H1 (cell line): ENCODE measurements around the gene ANP32A. TPM values are rescaled to one million over a fixed set of nuclear protein-coding genes. Genes with fewer than 3 reads are reported as not detected.

ENCODE experiments used
- CTCF ChIA-PET: fragments of 300-600 bp; sonication (Branson Sonifier 250); formaldehyde crosslinking; loops from one replicate; lab custom pipeline; 2021; ENCODE audit not compliant: partially characterized antibody; lab: Charles Lee
- POLR2A ChIA-PET: fragments of 300-600 bp; sonication (Branson Sonifier 250); formaldehyde crosslinking; loops from one replicate; lab custom pipeline; 2021; ENCODE audit warnings: inconsistent platforms; ENCODE audit not compliant: partially characterized antibody; lab: Charles Lee
- DNase-seq, 2 experiments: peaks; one replicate each; pipeline versions ENCODE4 v3.0.0 to v3.0.0-alpha.2; 2010 to 2022; ENCODE audit warnings: low spot score in 2 of 2, low read depth in 1 of 2, mixed read lengths in 1 of 2
- FAIRE-seq: peaks from 2 replicates; lab custom pipeline; 2011; peaks lifted over from hg19 to GRCh38; lab: Jason Lieb, UNC
- H2AFZ ChIP-seq: 2 replicates; pipeline ENCODE4 v1.8.1; 2012; ENCODE audit warnings: low read length, inconsistent platforms
- H2AK5ac ChIP-seq: 2 replicates; pipeline ENCODE4 v1.6.1; 2013; ENCODE audit warnings: low read depth, low read length
- H2BK120ac ChIP-seq: replicated peaks from 2 replicates; pipeline ENCODE3; 2013; ENCODE audit warnings: low read depth, low read length, inconsistent platforms
- H2BK12ac ChIP-seq: 2 replicates; pipeline ENCODE4 v1.6.1; 2013; ENCODE audit warnings: low read depth, low read length
- H2BK15ac ChIP-seq: 2 replicates; pipeline ENCODE4 v1.6.1; 2013; ENCODE audit warnings: low read length
- H2BK20ac ChIP-seq: 2 replicates; pipeline ENCODE4 v1.6.1; 2013; ENCODE audit warnings: low read length
- H2BK5ac ChIP-seq: 2 replicates; pipeline ENCODE4 v1.6.1; 2013; ENCODE audit warnings: low read depth, low read length
- H3K14ac ChIP-seq: 2 replicates; pipeline ENCODE4 v1.6.1; 2013; ENCODE audit warnings: inconsistent platforms; ENCODE audit not compliant: insufficient read length
- H3K18ac ChIP-seq: 2 replicates; pipeline ENCODE4 v1.6.1; 2013; ENCODE audit warnings: low read length; ENCODE audit errors: extremely low read depth
- H3K23ac ChIP-seq: 2 replicates; pipeline ENCODE4 v1.6.1; 2013; ENCODE audit warnings: inconsistent platforms; ENCODE audit not compliant: insufficient read length
- H3K23me2 ChIP-seq: 2 replicates; pipeline ENCODE4 v1.6.1; 2013; ENCODE audit warnings: low read depth, low read length
- H3K27ac ChIP-seq: 2 replicates; pipeline ENCODE4 v1.6.1; 2011; ENCODE audit warnings: low read depth, low read length, inconsistent platforms
- H3K27me3 ChIP-seq, 4 experiments: replicated peaks in 1 of 4; 1 replicate in 1 of 4; 2 replicates in 3 of 4; pipeline versions ENCODE4 v1.6.1 to v1.8.1; 2011 to 2013; ENCODE audit warnings: low read length in 3 of 4, mild to moderate bottlenecking in 3 of 4, inconsistent platforms in 2 of 4, mixed read lengths in 2 of 4, moderate library complexity in 1 of 4; ENCODE audit not compliant: control insufficient read depth in 3 of 4, insufficient read depth in 3 of 4; ENCODE audit errors: extremely low read depth in 1 of 4
- H3K36me3 ChIP-seq, 4 experiments: 2 replicates each; pipeline versions ENCODE4 v1.6.1 to v1.8.1; 2011 to 2013; ENCODE audit warnings: mild to moderate bottlenecking in 4 of 4, low read length in 3 of 4, moderate library complexity in 2 of 4, control low read depth in 1 of 4, inconsistent platforms in 1 of 4; ENCODE audit not compliant: insufficient read depth in 4 of 4, control insufficient read depth in 2 of 4
- H3K4ac ChIP-seq: replicated peaks from 2 replicates; pipeline ENCODE3; 2013; ENCODE audit warnings: low read length, low read depth, mixed read lengths, inconsistent platforms; ENCODE audit not compliant: insufficient read length
- H3K4me1 ChIP-seq, 4 experiments: replicated peaks in 1 of 4; 1 replicate in 1 of 4; 2 replicates in 3 of 4; pipeline versions ENCODE4 v1.6.1 to v1.8.1; 2011 to 2013; ENCODE audit warnings: low read length in 3 of 4, inconsistent platforms in 2 of 4, mixed read lengths in 1 of 4; ENCODE audit not compliant: insufficient read depth in 4 of 4, control insufficient read depth in 3 of 4
- H3K4me2 ChIP-seq, 2 experiments: 2 replicates each; pipeline versions ENCODE4 v1.6.1 to v1.8.1; 2011 to 2013; ENCODE audit warnings: low read depth in 2 of 2, low read length in 2 of 2, control low read depth in 1 of 2, inconsistent platforms in 1 of 2, mild to moderate bottlenecking in 1 of 2; ENCODE audit not compliant: insufficient read depth in 1 of 2
- H3K4me3 ChIP-seq, 4 experiments: fragments of 200-600, 300-600 bp in 1 of 4; sonication (generic), shearing (Covaris generic), sonication (Bioruptor Twin) in 1 of 4; 2 replicates each; pipeline versions ENCODE4 v1.5.1 to v1.8.1; 2011 to 2016; ENCODE audit warnings: low read length in 4 of 4, low read depth in 3 of 4, control low read depth in 2 of 4, inconsistent platforms in 2 of 4, mild to moderate bottlenecking in 2 of 4, mixed read lengths in 1 of 4, moderate library complexity in 1 of 4; ENCODE audit not compliant: insufficient read depth in 2 of 4; ENCODE audit errors: extremely low read depth in 1 of 4
- H3K56ac ChIP-seq: replicated peaks from 2 replicates; pipeline ENCODE3; 2013; ENCODE audit warnings: low read depth, mild to moderate bottlenecking, mixed read lengths, low read length, inconsistent platforms; ENCODE audit not compliant: insufficient read length
- H3K79me1 ChIP-seq: 2 replicates; pipeline ENCODE4 v1.6.1; 2013; ENCODE audit warnings: low read depth, low read length, control low read depth
- H3K79me2 ChIP-seq, 2 experiments: 2 replicates each; pipeline versions ENCODE4 v1.6.1 to v1.8.1; 2012 to 2013; ENCODE audit warnings: low read length in 2 of 2, mild to moderate bottlenecking in 2 of 2, inconsistent platforms in 1 of 2; ENCODE audit not compliant: insufficient read depth in 2 of 2, control insufficient read depth in 1 of 2
- H3K9ac ChIP-seq, 4 experiments: replicated peaks in 1 of 4; 1 replicate in 1 of 4; 2 replicates in 3 of 4; pipeline versions ENCODE4 v1.6.1 to v1.8.1; 2011 to 2013; ENCODE audit warnings: low read depth in 3 of 4, low read length in 3 of 4, control low read depth in 2 of 4, mild to moderate bottlenecking in 2 of 4, moderate library complexity in 2 of 4, inconsistent platforms in 1 of 4; ENCODE audit errors: extremely low read depth in 1 of 4
- H3K9me3 ChIP-seq, 2 experiments: 2 replicates each; pipeline versions ENCODE4 v1.6.1 to v1.8.1; 2012 to 2013; ENCODE audit warnings: mild to moderate bottlenecking in 2 of 2, moderate library complexity in 2 of 2, control low read depth in 1 of 2, inconsistent platforms in 1 of 2, low read depth in 1 of 2, low read length in 1 of 2, mixed read lengths in 1 of 2; ENCODE audit not compliant: insufficient read depth in 2 of 2
- H4K20me1 ChIP-seq, 2 experiments: replicated peaks in 1 of 2; 2 replicates each; pipeline versions ENCODE3 to v1.8.1; 2011 to 2013; ENCODE audit warnings: inconsistent platforms in 2 of 2, low read length in 2 of 2, mild to moderate bottlenecking in 1 of 2; ENCODE audit not compliant: insufficient read depth in 2 of 2, control insufficient read depth in 1 of 2
- H4K5ac ChIP-seq: 2 replicates; pipeline ENCODE4 v1.6.1; 2013; ENCODE audit warnings: low read length, low read depth, mixed read lengths, inconsistent platforms; ENCODE audit not compliant: insufficient read length
- H4K8ac ChIP-seq: 2 replicates; pipeline ENCODE4 v1.8.0; 2013; ENCODE audit warnings: mild to moderate bottlenecking, moderate library complexity, low read length, inconsistent platforms; ENCODE audit not compliant: insufficient read depth; ENCODE audit errors: extremely low read depth
- H4K91ac ChIP-seq: replicated peaks from 2 replicates; pipeline ENCODE3; 2013; ENCODE audit warnings: low read length, mixed read lengths, inconsistent platforms; ENCODE audit not compliant: insufficient read length
- ASH2L ChIP-seq: fragments of 200-600, 300-600 bp; sonication (generic); IDR thresholded peaks from one replicate; pipeline ENCODE4 v1.7.1; 2017; ENCODE audit warnings: low read length
- ATF3 ChIP-seq: IDR thresholded peaks from 2 replicates; pipeline ENCODE4 v1.6.1; 2011; ENCODE audit warnings: low read depth, mild to moderate bottlenecking, low read length; ENCODE audit not compliant: insufficient read depth
- CEBPB ChIP-seq: IDR thresholded peaks from 2 replicates; pipeline ENCODE4 v1.6.1; 2012; ENCODE audit warnings: low read depth, low read length
- CHD1 ChIP-seq: IDR thresholded peaks from 2 replicates; pipeline ENCODE4 v1.6.1; 2012; ENCODE audit warnings: low read depth, low read length, improper control_type of control experiment
- EGR1 ChIP-seq: IDR thresholded peaks from 2 replicates; pipeline ENCODE4 v1.6.1; 2011; ENCODE audit warnings: low read depth, low read length, borderline replicate concordance
- KDM4A ChIP-seq: IDR thresholded peaks from one replicate; pipeline ENCODE4 v1.7.1; 2012; ENCODE audit warnings: low read depth, mild to moderate bottlenecking, moderate library complexity, low read length, inconsistent platforms; ENCODE audit not compliant: severe bottlenecking
- POLR2A ChIP-seq, 2 experiments: IDR thresholded peaks; 1 replicate in 1 of 2; 2 replicates in 1 of 2; pipeline ENCODE4 v1.6.1; 2011; ENCODE audit warnings: low read depth in 2 of 2, low read length in 2 of 2, mild to moderate bottlenecking in 2 of 2; ENCODE audit errors: control extremely low read depth in 1 of 2
- SIN3A ChIP-seq, 2 experiments: IDR thresholded peaks in 1 of 2; conservative IDR thresholded peaks in 1 of 2; 2 replicates each; pipeline ENCODE4 v1.6.1; 2011 to 2012; ENCODE audit warnings: low read length in 2 of 2, improper control_type of control experiment in 1 of 2, low read depth in 1 of 2, mild to moderate bottlenecking in 1 of 2
- SUZ12 ChIP-seq: fragments of 200-600 bp; sonication (generic); IDR thresholded peaks from 2 replicates; pipeline ENCODE4 v1.6.1; 2012; ENCODE audit warnings: mild to moderate bottlenecking, inconsistent platforms, low read length, moderate library complexity, mixed read lengths
- TAF7 ChIP-seq: optimal IDR thresholded peaks from 2 replicates; pipeline ENCODE3; 2011; ENCODE audit warnings: low read depth, mild to moderate bottlenecking, inconsistent platforms, low read length, moderate library complexity, borderline replicate concordance
- TBP ChIP-seq: IDR thresholded peaks from 2 replicates; pipeline ENCODE4 v1.6.1; 2011; ENCODE audit warnings: low read depth, low read length, improper control_type of control experiment
- WGBS, 2 experiments: shearing (Covaris generic) in 1 of 2; methylation state at CpG; one replicate each; pipeline versions ENCODE4 v1.1.6 to v1.1.7; 2013 to 2015; ENCODE audit warnings: low lambda C conversion rate in 2 of 2, mixed read lengths in 2 of 2, inconsistent platforms in 1 of 2, low coverage in 1 of 2, missing lambda C conversion rate in 1 of 2; ENCODE audit not compliant: insufficient replicate concordance in 2 of 2, insufficient coverage in 1 of 2, insufficient read length in 1 of 2; ENCODE audit errors: extremely low coverage in 1 of 2, missing lambda C conversion rate in 1 of 2; 5-methylcytosine and 5-hydroxymethylcytosine counted together
- polyA plus RNA-seq, 7 experiments: library from polyadenylated mRNA; depleted of rRNA in 3 of 7; stranded (reverse) in 5 of 7; unstranded in 2 of 7; fragments of >200 nt in 5 of 7; fragments of 200-250 nt in 2 of 7; gene quantifications; 1 replicate in 5 of 7; 2 replicates in 1 of 7; 4 replicates in 1 of 7; pipeline versions ENCODE4 v1.2.1 to v1.2.3, GENCODE V29; 2011 to 2013; ENCODE audit warnings: missing spikeins in 2 of 7, mixed read lengths in 2 of 7
- total RNA-seq: library from RNA; stranded (reverse); fragmentation: NEBNext Ultra II Directional; extraction: Animal tissue kit (Norgen Biotek cat#: 25700); gene quantifications from 2 replicates; pipeline ENCODE4 v1.2.1, GENCODE V29; 2021

ANP32A gene
- total and polyA plus RNA-seq, 2 of the 8 experiments (the other 6 are each of a cell fraction or from before 2014, with no cell fraction given) = 70.8 to 295 TPM

- Histone ChIP-seq H3K27me3 (peaks cover 7 to 26% (median 18%) of the 10 kb centered on the region in 4 experiments), H4K8ac (peak overlapping the region; percentile 66), H3K27ac (peak overlapping the region; percentile 94), H2BK5ac (peak overlapping the region; percentile 86), H4K20me1 (peaks cover 31 to 36% of the 10 kb centered on the region in 2 experiments), H2BK15ac (0 out of 2 replicates have a peak overlapping the region, but pooled peaks have one; percentile 72), H3K79me2 (peaks cover 26 to 64% of the 10 kb centered on the region in 2 experiments), H3K9ac (peak overlapping the region; percentile 73 to 95 (median 90)), H2AFZ (no peak overlapping the region), H2AK5ac (peak overlapping the region; percentile 76; the same call in 1 of the 2 replicates), H2BK120ac (no peak overlapping the region), H3K23ac (no peak overlapping the region), H4K91ac (peak overlapping the region; percentile 98), H3K4me1 (peaks cover 10 to 18% (median 14%) of the 10 kb centered on the region in 4 experiments; a peak in 6 of 7 replicates), H3K4me3 (peak overlapping the region; percentile 72 to 94 (median 92)), H3K36me3 (no peaks in the 10 kb centered on the region), H2BK20ac (no peak overlapping the region), H3K79me1 (peaks cover 5% of the 10 kb centered on the region), H3K23me2 (peaks cover 14% of the 10 kb centered on the region), H4K5ac (peak overlapping the region; percentile 96), H3K9me3 (no peaks in the 10 kb centered on the region), H3K56ac (peak overlapping the region; percentile 94), H3K4ac (peak overlapping the region; percentile 5), H2BK12ac (peak overlapping the region; percentile 71; the same call in 1 of the 2 replicates), H3K14ac (no peak overlapping the region), H3K4me2 (peak overlapping the region; percentile 91 to 95), H3K18ac (peak overlapping the region; percentile 96)
- DNase-seq (no peak), FAIRE-seq (no peak)
- ChIA-PET CTCF (interaction anchor here (0.7 to 1.2 kb wide), 3 partner anchors 25 to 57 kb away, joined by 3 to 5 read pairs (median 3); no protein-coding TSS in a partner anchor), POLR2A (interaction anchor here (0.6 to 6.7 kb wide), 15 partner anchors 9 to 169 kb away, joined by 3 to 54 read pairs (median 4); no protein-coding TSS in a partner anchor)
- WGBS, 2 experiments = 2% methylated on average over 31 of the region's 48 CpGs; no CpG with 5 or more reads in 1 of the 2 experiments
- TF ChIP-seq KDM4A = peak; percentile 17
- peak; percentile 82 for TF ChIP-seq ASH2L
- peak; percentile 60 to 68 for TF ChIP-seq POLR2A (IDR thresholded peaks at IDR 0.05; ENCODE audit: control extremely low read depth in 1 of 2, low read depth in 2 of 2, low read length in 2 of 2)
- no peak for TF ChIP-seq TBP
- 0 out of 4 replicates have a peak, but pooled peaks of 1 of the 2 experiments have one; percentile 69 for TF ChIP-seq SIN3A (conservative IDR thresholded peaks at IDR 0.05 in 1 of 2, IDR thresholded peaks at IDR 0.05 in 1 of 2; ENCODE audit: low read depth in 1 of 2, low read length in 2 of 2)
- 0 out of 2 replicates have a peak, but pooled peaks have one; percentile 41 for TF ChIP-seq EGR1
- TF ChIP-seq SUZ12 = peak; percentile 34; the same call in 1 of the 2 replicates
- no peak for TF ChIP-seq ATF3
- no peak for TF ChIP-seq CHD1
- no peak for TF ChIP-seq CEBPB
- peak; percentile 43 for TF ChIP-seq TAF7
Measured at GRCh38 chr15:68819495-68820294, 1.0 kb downstream of the ANP32A start.
